ENCODE data around the gene CKMT2.

The CKMT2 gene

GRCh38 chr5:81219389-81219788 is 13.7 kb upstream of the CKMT2 start:
- DNase-seq: no peak

GRCh38 chr5:81222285-81222684 is 10.8 kb upstream of the CKMT2 start:
- DNase-seq: no peak

GRCh38 chr5:81225463-81225862 is 7.7 kb upstream of the CKMT2 start:
- DNase-seq: no peak

GRCh38 chr5:81226286-81226685 is 6.8 kb upstream of the CKMT2 start:
- no peak for DNase-seq

GRCh38 chr5:81226949-81227348 is 6.2 kb upstream of the CKMT2 start:
- DNase-seq: no peak

- DNase-seq: no peak
Observed at GRCh38 chr5:81228084-81228483, 5.0 kb upstream of the CKMT2 start.

GRCh38 chr5:81230416-81230815 is 2.7 kb upstream of the CKMT2 start:
- DNase-seq: no peak

- no peak for DNase-seq
Observed at GRCh38 chr5:81232464-81233079, 550 bp upstream of the CKMT2 start.

GRCh38 chr5:81234299-81234698 is 1.2 kb downstream of the CKMT2 start:
- DNase-seq: no peak

- no peak for DNase-seq
Observed at GRCh38 chr5:81234801-81235200, 1.7 kb downstream of the CKMT2 start.

- DNase-seq: no peak
Observed at GRCh38 chr5:81235287-81236072, 2.4 kb downstream of the CKMT2 start.

GRCh38 chr5:81238460-81238859 is 5.3 kb downstream of the CKMT2 start:
- DNase-seq: no peak

- no peak for DNase-seq
Observed at GRCh38 chr5:81239613-81240012, 6.5 kb downstream of the CKMT2 start.

GRCh38 chr5:81241001-81241400 is 7.9 kb downstream of the CKMT2 start:
- DNase-seq: no peak

- DNase-seq: no peak
Observed at GRCh38 chr5:81241961-81242648, 9.0 kb downstream of the CKMT2 start.

- DNase-seq: no peak
Observed at GRCh38 chr5:81242906-81243436, 9.8 kb downstream of the CKMT2 start.

- DNase-seq: no peak
Observed at GRCh38 chr5:81244451-81244850, 11.3 kb downstream of the CKMT2 start.

- DNase-seq: no peak
Observed at GRCh38 chr5:81245871-81246235, 12.7 kb downstream of the CKMT2 start.

- DNase-seq: no peak
Observed at GRCh38 chr5:81246697-81247096, 13.6 kb downstream of the CKMT2 start.

- no peak for DNase-seq
Observed at GRCh38 chr5:81247441-81247972, 14.4 kb downstream of the CKMT2 start.

GRCh38 chr5:81249240-81249639 is 16.1 kb downstream of the CKMT2 start:
- DNase-seq: no peak

- no peak for DNase-seq
Observed at GRCh38 chr5:81250004-81250403, 16.9 kb downstream of the CKMT2 start.

GRCh38 chr5:81251922-81252321 is 18.8 kb downstream of the CKMT2 start:
- no peak for DNase-seq

GRCh38 chr5:81252904-81253303 is 19.8 kb downstream of the CKMT2 start:
- no peak for DNase-seq
